ENCODE results near the gene ITSN1. TPM values are rescaled to one million over a fixed set of nuclear protein-coding genes. Genes with fewer than 3 reads are reported as not detected.

ITSN1 gene
- total RNA-seq, 2 donors from 2014 or later: 15.0 to 47.5 TPM

- no peak overlapping the region for H3K27ac ChIP-seq
These were observed 294.2 kb downstream of the ITSN1 start for GRCh38 chr21:33936301-33937038.

GRCh38 chr21:33937146-33937545 lies 294.8 kb downstream of the ITSN1 start:
- intact Hi-C loops (cut with DNase I): no loop called here
- H3K27ac ChIP-seq: no peak overlapping the region
- DNase-seq: no peak
- no peak for ATAC-seq
- no peak overlapping the region for H3K4me3 ChIP-seq
- peaks cover 7% of the 10 kb centered on the region for H3K4me1 ChIP-seq
- TF ChIP-seq CTCF (IDR thresholded peaks at IDR 0.05): no peak
- TF ChIP-seq POLR2A (IDR thresholded peaks at IDR 0.05): no peak
- WGBS, 2 donors: 79 to 88% methylated on average over 4 of the region's 4 CpGs
- no peaks in the 10 kb centered on the region for H3K36me3 ChIP-seq (replicated peaks in 1 of 2; ENCODE audit: insufficient read depth in 1 of 2, low read depth in 2 of 2)
- H3K9me3 ChIP-seq: no peaks in the 10 kb centered on the region
- H3K27me3 ChIP-seq: no peaks in the 10 kb centered on the region

More at GRCh38 chr21:33936301-33937038, 294.2 kb downstream of the ITSN1 start:
- WGBS, 2 donors: 58 to 71% methylated on average over 3 to 4 of the region's 4 CpGs
- ATAC-seq (no peak), DNase-seq (peak in 1 of 4 donors; percentile 15)
- H3K27me3 ChIP-seq: no peaks in the 10 kb centered on the region
- H3K9me3 ChIP-seq: no peaks in the 10 kb centered on the region
- TF ChIP-seq POLR2A (IDR thresholded peaks at IDR 0.05): no peak
- no peak for TF ChIP-seq CTCF (IDR thresholded peaks at IDR 0.05)
- intact Hi-C loops (cut with DNase I): no loop called here
- H3K4me1 ChIP-seq: peaks cover 9% of the 10 kb centered on the region
- H3K36me3 ChIP-seq (replicated peaks in 1 of 2; ENCODE audit: insufficient read depth in 1 of 2, low read depth in 2 of 2): no peaks in the 10 kb centered on the region
- H3K4me3 ChIP-seq: no peak overlapping the region

GRCh38 chr21:33937931-33938339 lies 295.6 kb downstream of the ITSN1 start:
- Histone ChIP-seq H3K4me1 (no peaks in the 10 kb centered on the region), H3K27ac (peak overlapping the region in 1 of 4 donors; percentile 24), H3K27me3 (no peaks in the 10 kb centered on the region), H3K4me3 (no peak overlapping the region), H3K36me3 (replicated peaks in 1 of 2; ENCODE audit: insufficient read depth in 1 of 2, low read depth in 2 of 2) (no peaks in the 10 kb centered on the region), H3K9me3 (no peaks in the 10 kb centered on the region)
- intact Hi-C loops (cut with DNase I): no loop called here
- no peak for ATAC-seq
- WGBS, 2 donors: 68 to 81% methylated on average over 14 of the region's 14 CpGs
- no peak for DNase-seq
- TF ChIP-seq CTCF (IDR thresholded peaks at IDR 0.05) (no peak), POLR2A (IDR thresholded peaks at IDR 0.05) (no peak)

GRCh38 chr21:33938381-33938780 lies 296.1 kb downstream of the ITSN1 start:
- H3K36me3 ChIP-seq (replicated peaks in 1 of 2; ENCODE audit: insufficient read depth in 1 of 2, low read depth in 2 of 2): no peaks in the 10 kb centered on the region
- TF ChIP-seq CTCF (IDR thresholded peaks at IDR 0.05): no peak
- no peak for TF ChIP-seq POLR2A (IDR thresholded peaks at IDR 0.05)
- H3K27ac ChIP-seq: no peak overlapping the region
- ATAC-seq: no peak
- WGBS, 2 donors: 79 to 86% methylated on average over 3 of the region's 3 CpGs
- intact Hi-C loops (cut with DNase I): no loop called here
- no peaks in the 10 kb centered on the region for H3K27me3 ChIP-seq
- DNase-seq: no peak
- H3K4me3 ChIP-seq: no peak overlapping the region
- no peaks in the 10 kb centered on the region for H3K9me3 ChIP-seq
- H3K4me1 ChIP-seq: no peaks in the 10 kb centered on the region

- H3K27me3 ChIP-seq: no peaks in the 10 kb centered on the region
- no peak for TF ChIP-seq POLR2A (IDR thresholded peaks at IDR 0.05)
- no peak for TF ChIP-seq CTCF (IDR thresholded peaks at IDR 0.05)
- H3K27ac ChIP-seq: no peak overlapping the region
- DNase-seq (no peak), ATAC-seq (no peak)
- no peak overlapping the region for H3K4me3 ChIP-seq
- H3K4me1 ChIP-seq: no peaks in the 10 kb centered on the region
- 69% methylated on average over 3 of the region's 3 CpGs for WGBS, 2 donors
- no peaks in the 10 kb centered on the region for H3K36me3 ChIP-seq (replicated peaks in 1 of 2; ENCODE audit: insufficient read depth in 1 of 2, low read depth in 2 of 2)
- H3K9me3 ChIP-seq: no peaks in the 10 kb centered on the region
- intact Hi-C loops (cut with DNase I): no loop called here
These were observed 296.9 kb downstream of the ITSN1 start for GRCh38 chr21:33939226-33939625.

All from body of pancreas (tissue), 4 donors.